Measurements from ENCODE around the gene IFNB1. TPM values are rescaled to one million over a fixed set of nuclear protein-coding genes. Genes with fewer than 3 reads are reported as not detected.
A peak's percentile ranks its signal among the peaks of the same experiment; 100 is the strongest.

IFNB1 gene
- total RNA-seq, 6 experiments from 2014 or later = not detected

DNA sequence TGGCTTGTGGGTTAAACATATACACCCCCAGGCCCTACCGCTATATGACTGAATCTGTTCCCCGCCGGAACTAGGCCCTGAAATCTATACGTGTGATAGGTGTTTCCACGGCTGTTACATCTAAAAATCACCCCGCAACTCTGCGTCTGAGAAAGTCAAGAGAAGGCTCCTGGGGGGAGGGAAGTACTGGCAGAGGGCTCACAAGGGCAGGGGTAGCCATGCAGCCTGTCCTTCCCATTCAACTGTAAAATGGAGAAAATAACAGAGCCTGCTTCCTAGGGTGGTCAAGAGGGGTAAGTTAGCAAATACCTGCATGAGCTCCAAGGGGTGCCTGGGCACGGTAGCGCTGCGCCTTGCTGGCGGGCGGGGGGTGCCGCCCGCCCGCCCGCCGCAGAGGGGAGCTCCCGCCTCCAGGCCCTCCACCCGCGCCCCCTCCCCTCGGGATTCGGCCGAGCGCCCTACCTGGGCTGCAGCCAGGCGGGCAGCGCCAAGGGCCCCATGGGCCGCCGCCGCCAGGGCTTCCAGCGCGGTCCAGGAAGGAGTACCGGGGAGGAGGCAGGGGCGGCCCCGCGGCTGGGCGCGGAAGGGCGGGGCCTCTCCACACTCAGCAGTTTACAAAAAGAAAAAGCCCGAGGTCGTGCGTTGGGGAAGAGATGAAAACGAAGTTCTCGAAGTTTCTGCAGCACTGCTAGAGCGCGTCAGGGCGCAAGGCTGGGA is 46.5 kb downstream of the IFNB1 start, which contains the start of gene HACD4:
Gene HACD4, minus strand, starts transcription at position 550 of the 717 bp plus-strand sequence. Its CDS starts 50 bp downstream, at position 500.
- ATAC-seq (peak; percentile 79 to 87 (median 86)), DNase-seq (peak; percentile 58 to 69 (median 60))
- Histone ChIP-seq H3K27me3 (no peaks in the 10 kb centered on the region), H3K4me3 (peak within 1 kb of the TSS; percentile 32 to 48 (median 48)), H3K4me1 (no peaks in the 10 kb centered on the region), H3K9me3 (no peaks in the 10 kb centered on the region), H3K27ac (peak within 1 kb of the TSS; percentile 29 to 41 (median 31)), H3K36me3 (no peaks in the 10 kb centered on the region)
- intact Hi-C loops (cut with DNase I) = no loop called here
- TF ChIP-seq POLR2A (IDR thresholded peaks at IDR 0.05) = no peak
- no peak for TF ChIP-seq CTCF (IDR thresholded peaks at IDR 0.05)
- 13% methylated on average over 9 of the region's 46 CpGs for WGBS (ENCODE audit: insufficient coverage, low coverage, low lambda C conversion rate, missing lambda C conversion rate)

DNA sequence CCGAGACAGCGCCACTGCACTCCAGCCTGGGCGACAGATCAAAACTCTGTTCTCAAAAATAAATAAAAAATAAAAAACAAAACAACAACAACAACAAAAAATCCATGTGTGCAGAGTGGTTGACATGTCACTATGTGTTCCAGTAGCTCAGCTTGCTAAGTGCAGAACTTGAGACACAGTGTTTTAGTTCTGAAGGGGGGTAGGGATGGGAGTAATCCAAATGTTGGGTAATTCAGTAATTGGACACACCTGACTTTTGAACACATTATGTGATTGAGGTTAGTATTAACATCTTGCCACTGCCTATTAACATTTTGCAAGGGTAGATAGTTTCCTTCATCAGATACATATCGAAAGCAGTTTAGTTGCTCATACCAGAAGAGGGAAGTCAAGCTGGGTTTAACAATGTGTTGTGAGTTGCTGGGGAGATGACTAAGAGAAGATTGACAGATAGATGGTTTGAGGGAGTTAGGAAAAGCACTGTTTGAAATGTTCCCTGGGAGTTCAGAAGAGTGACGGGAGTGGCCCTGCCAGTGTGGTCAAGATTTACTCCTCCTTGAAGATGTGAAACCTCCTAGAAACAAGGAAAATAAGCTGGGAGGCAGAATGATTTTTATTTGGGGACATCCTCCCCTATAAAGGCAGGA is 47.2 kb downstream of the IFNB1 start:
- peak; percentile 46 to 70 (median 56) for ATAC-seq
- intact Hi-C loops (cut with DNase I) = no loop called here

GRCh38 chr9:21029661-21030060 is 48.1 kb downstream of the IFNB1 start:
- no peak overlapping the region for H3K27ac ChIP-seq
- ATAC-seq = no peak
- no peak for DNase-seq
- intact Hi-C loops (cut with DNase I) = no loop called here
- WGBS (ENCODE audit: insufficient coverage, low coverage, low lambda C conversion rate, missing lambda C conversion rate) = 48% methylated on average over 8 of the region's 8 CpGs
- no peaks in the 10 kb centered on the region for H3K4me1 ChIP-seq
- no peak for TF ChIP-seq CTCF (IDR thresholded peaks at IDR 0.05)
- TF ChIP-seq POLR2A (IDR thresholded peaks at IDR 0.05) = no peak
- no peaks in the 10 kb centered on the region for H3K9me3 ChIP-seq
- H3K36me3 ChIP-seq = no peaks in the 10 kb centered on the region
- no peaks in the 10 kb centered on the region for H3K27me3 ChIP-seq
- no peak overlapping the region for H3K4me3 ChIP-seq

More for the DNA sequence above, 47.2 kb downstream of the IFNB1 start:
- H3K27ac ChIP-seq = peak overlapping the region in 1 of 3 donors; percentile 41
- no peaks in the 10 kb centered on the region for H3K36me3 ChIP-seq
- no peaks in the 10 kb centered on the region for H3K27me3 ChIP-seq
- H3K4me1 ChIP-seq = no peaks in the 10 kb centered on the region
- 77% methylated on average over 5 of the region's 5 CpGs for WGBS (ENCODE audit: insufficient coverage, low coverage, low lambda C conversion rate, missing lambda C conversion rate)
- peak overlapping the region in 1 of 3 donors; percentile 48 for H3K4me3 ChIP-seq
- H3K9me3 ChIP-seq = no peaks in the 10 kb centered on the region
- DNase-seq = no peak
- no peak for TF ChIP-seq POLR2A (IDR thresholded peaks at IDR 0.05)
- TF ChIP-seq CTCF (IDR thresholded peaks at IDR 0.05) = no peak

GRCh38 chr9:21028466-21028865 is 49.3 kb downstream of the IFNB1 start:
- Histone ChIP-seq H3K27ac (no peak overlapping the region), H3K4me3 (no peak overlapping the region), H3K36me3 (no peaks in the 10 kb centered on the region), H3K4me1 (no peaks in the 10 kb centered on the region), H3K9me3 (no peaks in the 10 kb centered on the region), H3K27me3 (no peaks in the 10 kb centered on the region)
- intact Hi-C loops (cut with DNase I) = no loop called here
- no peak for ATAC-seq
- TF ChIP-seq POLR2A (IDR thresholded peaks at IDR 0.05) = no peak
- TF ChIP-seq CTCF (IDR thresholded peaks at IDR 0.05) = no peak
- 49% methylated on average over 3 of the region's 3 CpGs for WGBS (ENCODE audit: insufficient coverage, low coverage, low lambda C conversion rate, missing lambda C conversion rate)
- DNase-seq = no peak

All from right lobe of liver (tissue), 6 donors.